HG03139 (cell line): ENCODE results near the gene TGM4.

ENCODE experiments used
- ATAC-seq: cut with Tn5 transposase; IDR thresholded peaks from one replicate; pipeline ENCODE4 v1.9.1; 2021; ENCODE audit not compliant: unreplicated experiment

TGM4 gene

GRCh38 chr3:44950275-44950734 lies 75.9 kb downstream of the TGM4 start:
- ATAC-seq: no peak

DNA sequence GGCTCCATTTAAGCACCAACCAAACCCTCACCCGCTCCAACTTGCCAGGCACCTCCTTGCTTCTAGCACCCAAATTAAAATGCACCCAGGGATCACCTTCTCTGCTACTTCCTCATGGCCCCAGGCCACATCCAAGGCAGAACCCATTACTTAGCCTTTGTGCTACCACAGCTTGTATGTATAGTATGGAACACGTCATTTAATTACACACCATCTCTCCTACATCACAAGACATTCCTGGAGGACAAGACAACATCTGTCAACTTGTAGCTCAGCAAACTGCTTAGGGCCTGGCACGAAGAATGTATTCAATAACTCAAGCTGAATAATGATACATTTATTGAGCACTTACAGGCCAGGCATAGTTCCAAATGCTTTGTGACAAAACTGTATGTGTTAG lies 78.3 kb downstream of the TGM4 start:
- ATAC-seq: no peak

DNA sequence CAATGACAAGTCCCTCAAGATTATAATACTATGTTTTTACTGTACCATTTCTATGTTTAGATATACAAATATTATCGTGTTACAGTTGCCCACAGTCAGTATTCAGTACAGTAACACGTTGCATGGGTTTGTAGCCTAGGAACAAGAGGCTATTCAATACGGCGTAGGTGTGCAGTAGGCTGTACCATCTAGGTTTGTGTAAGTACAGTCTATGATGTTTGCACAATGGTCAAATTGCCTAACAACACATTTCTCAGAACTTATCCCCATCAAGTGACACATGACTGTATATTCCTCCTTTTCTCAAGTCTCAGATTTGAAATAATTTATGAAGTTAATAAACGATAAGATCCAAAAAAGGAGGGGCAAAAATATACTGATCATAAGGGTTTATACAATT lies 79.9 kb downstream of the TGM4 start:
- no peak for ATAC-seq

- ATAC-seq: no peak
Measured at GRCh38 chr3:44954962-44955361, 80.6 kb downstream of the TGM4 start.

DNA sequence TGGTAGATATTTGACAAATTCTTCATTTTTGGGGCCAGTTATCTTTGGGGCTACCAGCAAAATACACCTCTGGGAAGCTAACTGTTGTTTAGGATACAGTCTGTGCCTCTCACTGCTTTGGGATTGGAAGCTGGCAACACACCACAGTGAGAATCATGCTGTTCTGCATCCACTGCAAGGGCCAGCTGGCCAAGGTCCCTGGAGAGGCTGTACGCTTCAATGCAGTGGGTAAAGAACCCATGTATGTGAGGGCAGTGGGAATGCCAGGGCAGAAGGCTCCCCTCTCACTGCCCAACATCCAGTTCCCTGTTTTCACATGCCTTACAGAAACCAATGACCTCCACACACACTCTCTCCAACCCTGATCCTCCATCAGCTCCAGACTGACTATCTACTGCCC lies 81.5 kb downstream of the TGM4 start:
- ATAC-seq: no peak

GRCh38 chr3:44957986-44958385 lies 83.6 kb downstream of the TGM4 start:
- no peak for ATAC-seq

DNA sequence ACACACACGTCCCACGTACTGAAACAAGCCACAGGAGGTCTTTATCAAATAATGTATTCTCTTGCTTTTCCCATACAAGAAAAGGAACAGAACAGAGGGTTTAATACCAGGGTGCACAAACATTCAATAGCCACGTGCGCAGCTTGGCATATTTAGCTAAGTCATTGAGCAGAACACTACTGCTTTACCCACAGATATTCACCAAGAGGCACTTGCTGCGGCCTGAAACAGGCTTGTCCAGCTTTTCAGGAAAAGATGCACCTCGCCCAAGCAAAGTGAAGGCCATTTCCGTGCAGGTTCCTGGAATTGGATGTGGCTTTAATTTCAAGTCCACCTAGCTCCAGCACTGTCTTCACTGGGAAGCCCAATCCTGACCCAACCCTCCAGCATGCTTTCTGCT lies 84.0 kb downstream of the TGM4 start:
- no peak for ATAC-seq

DNA sequence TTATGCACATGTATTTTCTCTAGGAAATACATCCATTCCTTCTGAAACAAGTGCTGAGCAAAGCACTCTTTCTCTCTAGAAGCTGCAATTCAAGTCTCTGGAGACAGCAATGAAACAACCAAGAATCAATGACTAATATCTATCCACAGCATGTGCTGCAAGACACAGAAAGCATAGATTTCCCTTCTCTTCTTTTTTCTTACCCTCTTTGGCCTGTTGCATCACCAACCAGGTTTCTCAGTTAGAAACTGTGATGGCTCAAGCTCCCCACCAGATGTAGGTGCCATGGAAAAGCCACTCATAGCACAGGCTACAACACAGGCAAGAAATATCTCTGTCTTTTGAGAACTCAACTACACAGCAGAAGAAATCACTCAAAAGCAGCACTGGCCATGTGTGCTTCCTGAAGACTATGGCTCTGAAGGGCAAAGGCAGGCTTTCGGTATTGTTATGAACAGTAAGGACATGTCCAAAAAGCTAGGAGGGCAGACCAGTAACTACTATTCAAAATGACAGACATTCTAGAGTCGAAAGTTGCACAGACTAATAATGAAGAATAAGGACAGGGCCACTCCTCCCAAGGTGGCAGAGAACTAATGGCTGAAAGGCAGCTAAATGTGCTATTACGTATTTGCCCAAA lies 86.1 kb downstream of the TGM4 start:
- ATAC-seq: no peak

GRCh38 chr3:44961888-44962287 lies 87.5 kb downstream of the TGM4 start:
- ATAC-seq: no peak

DNA sequence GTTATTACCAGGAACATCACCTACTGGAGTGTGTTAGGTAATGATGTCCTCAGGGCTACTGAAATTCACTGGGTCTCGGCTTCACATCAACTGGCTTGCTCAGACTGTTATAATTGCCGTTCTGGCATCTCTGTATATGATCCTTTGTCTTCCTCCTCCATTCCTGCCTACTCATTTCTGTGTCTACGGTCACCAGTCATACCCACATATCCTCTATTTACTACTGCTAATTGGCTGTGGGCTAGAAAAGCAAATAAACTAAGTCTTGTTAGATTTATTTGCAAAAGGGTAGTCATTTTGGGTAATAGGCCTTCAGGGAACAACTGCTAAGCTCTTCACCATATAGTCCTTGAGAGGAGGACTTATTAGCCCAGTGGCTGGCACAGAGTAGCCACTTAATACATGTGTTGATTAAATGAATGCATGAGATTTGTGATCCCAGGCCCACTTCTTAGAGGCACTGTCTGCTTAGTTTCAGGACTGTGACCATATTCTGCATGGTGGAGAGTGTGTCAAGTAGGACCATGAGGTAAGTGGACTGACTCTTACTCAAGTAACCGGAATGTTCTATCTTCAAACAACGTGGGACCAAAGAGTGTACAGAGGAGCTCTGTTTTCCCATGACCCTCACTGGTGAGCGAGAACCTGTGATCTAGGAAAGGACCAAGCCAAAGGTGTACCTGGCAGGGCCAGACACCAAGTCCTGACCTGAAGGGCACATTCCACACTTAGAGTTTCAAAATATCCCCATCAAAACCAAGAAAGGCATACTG lies 88.4 kb downstream of the TGM4 start:
- no peak for ATAC-seq

DNA sequence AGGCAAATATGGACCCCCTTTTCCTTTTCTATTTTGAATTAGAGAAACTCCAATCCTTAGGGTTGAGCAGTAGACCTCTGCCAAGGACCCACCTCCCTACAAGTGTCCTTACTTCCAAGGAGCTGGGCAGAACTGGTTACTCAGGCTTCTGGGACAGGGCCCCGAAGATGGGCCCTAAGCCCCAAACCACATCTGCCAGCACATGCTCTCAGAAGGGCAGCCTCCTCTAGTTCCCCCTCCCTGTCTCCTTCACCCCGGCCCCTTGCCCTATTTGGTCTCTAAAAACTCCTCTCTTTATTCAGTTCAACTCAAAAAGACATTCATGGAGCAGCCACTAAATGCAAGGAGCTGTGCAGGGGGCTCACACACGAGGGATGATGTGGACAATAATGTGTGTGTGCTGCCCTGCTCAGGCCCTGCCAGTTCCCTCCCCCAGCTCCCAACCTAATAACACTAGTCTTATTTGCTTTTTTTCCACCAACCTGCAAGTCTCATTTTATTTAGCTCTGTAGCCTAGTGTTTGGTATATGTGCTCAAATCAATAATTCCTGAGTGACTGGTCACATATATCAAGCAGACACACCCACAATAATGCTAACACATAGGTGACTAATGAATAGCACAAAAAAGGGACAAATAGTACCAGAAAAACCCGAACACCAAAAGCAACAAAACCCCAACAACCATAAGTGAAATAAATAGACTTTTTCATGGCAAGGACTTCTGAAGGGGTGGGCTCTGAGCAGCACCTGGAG lies 89.3 kb downstream of the TGM4 start:
- no peak for ATAC-seq
